ENCODE data around the gene HOXC10.

HOXC10 gene

DNA sequence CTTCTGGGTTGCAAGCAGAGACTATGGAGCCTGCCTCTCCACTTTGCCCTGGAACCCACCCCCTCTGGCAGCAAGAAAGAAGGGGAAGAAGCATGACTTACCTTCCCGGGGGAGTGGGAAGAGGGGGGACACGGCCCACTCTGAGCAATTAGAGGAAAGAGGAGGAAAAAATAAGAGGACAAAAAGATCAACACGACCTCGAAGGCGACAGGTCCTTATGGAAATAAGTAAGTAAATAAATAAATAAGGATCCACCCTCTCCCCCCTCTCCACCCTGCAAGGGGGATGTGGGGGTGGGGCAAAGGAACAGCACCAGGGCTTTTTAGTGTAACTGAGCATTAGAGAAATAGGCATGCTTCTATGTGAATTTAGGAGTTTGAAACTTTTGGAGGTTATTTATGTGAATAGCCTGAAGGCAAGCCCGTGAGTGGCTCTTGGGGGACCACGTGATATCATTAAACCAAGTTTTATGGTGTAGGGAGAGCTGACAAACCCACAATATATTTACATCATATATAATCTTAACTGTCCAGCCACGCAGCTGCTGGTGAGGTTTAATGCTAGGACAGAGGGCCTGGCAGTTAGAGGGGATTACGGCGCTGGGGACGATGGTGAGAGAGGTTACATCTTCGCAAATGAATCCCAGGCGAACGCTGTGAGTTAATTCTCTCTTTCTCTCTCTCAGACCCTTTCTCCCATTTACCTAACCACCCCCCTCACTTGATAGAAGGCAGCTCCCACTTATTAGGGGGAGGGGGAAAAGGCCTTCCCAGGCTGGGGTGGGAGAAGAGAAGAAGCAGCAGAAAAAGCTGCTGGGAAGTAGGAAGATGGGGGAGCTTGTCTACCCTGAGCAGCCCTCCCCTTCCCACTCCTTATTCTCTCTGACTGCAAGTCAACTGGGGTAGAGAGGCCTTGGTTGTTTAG lies 52.7 kb downstream of the HOXC10 start:
- H3K4me3 ChIP-seq (replicated peaks; ENCODE audit: low read depth, low read length): no peak overlapping the region
- DNase-seq (ENCODE audit: extremely low read depth, low read depth): no peak
- no peak for TF ChIP-seq CTCF (IDR thresholded peaks at IDR 0.05; ENCODE audit: low read depth, low read length, missing control alignments)

- H3K4me3 ChIP-seq (replicated peaks; ENCODE audit: low read depth, low read length): no peak overlapping the region
- no peak for DNase-seq (ENCODE audit: extremely low read depth, low read depth)
- no peak for TF ChIP-seq CTCF (IDR thresholded peaks at IDR 0.05; ENCODE audit: low read depth, low read length, missing control alignments)
Observed at GRCh38 chr12:54038284-54038870, 53.4 kb downstream of the HOXC10 start.

DNA sequence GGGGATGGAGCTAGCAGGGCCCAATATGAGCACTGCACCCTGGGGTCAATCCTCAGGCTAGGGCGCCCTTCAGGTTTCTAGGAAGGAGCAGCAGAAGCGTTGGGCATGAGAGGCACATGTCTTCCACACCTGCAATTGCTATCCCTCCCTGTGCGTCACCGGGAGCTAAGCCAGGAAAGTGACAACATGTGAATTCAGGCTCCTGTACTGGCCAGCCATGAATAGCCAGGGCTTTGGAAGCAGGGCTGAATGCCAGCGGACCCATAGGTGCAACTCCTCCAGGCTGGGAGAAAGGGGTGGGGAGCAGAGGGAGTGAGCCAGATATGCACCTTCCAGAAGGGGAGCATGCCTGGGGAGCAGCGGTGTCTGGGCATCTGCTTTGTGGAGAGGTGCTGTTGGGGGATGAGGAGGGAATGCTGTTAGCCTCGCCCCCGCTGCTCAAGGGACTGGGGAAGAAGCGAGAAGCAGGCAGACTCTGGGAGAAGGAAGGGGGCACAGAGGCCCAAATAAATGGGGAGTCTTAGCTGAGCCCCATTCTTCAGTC lies 54.0 kb downstream of the HOXC10 start:
- no peak for TF ChIP-seq CTCF (IDR thresholded peaks at IDR 0.05; ENCODE audit: low read depth, low read length, missing control alignments)
- no peak overlapping the region for H3K4me3 ChIP-seq (replicated peaks; ENCODE audit: low read depth, low read length)
- DNase-seq (ENCODE audit: extremely low read depth, low read depth): no peak

DNA sequence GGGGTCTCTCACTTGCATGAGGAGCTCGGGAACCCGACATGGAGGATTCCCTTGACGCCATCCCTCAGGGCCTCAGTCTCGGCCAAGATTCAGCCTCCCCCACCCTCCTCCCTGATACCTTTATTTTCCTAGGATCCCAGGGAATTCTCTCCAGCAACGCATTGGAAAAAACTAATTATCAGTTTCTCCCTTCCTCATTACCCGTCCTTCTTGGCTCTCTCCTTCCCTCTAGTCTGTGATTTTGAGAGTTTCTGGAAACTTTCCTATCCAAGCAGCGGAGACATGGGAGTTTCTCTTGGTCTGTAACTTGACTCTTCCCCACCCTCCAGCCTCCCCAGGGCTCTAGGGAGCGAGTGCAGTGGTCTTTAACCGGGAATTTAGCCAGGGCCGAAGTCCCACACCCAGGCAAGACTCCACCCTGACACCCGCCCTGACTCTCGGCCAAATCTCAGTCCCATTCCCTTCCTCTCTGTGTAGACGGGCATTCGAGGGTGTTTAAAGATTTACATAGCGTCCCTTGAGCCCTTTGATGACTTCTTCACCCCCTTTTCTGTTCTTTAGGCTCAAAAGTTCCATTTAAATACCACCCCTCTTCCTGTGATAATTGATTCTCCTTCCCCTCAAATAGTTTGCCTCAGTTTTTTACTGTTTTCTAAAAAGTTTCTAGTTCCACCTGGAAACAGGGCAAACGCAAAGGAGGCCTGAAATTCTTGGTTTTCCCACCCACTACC lies 54.6 kb downstream of the HOXC10 start:
- no peak overlapping the region for H3K4me3 ChIP-seq (replicated peaks; ENCODE audit: low read depth, low read length)
- DNase-seq (ENCODE audit: extremely low read depth, low read depth): no peak

More for the DNA sequence above, 54.6 kb downstream of the HOXC10 start:
- TF ChIP-seq CTCF (IDR thresholded peaks at IDR 0.05; ENCODE audit: low read depth, low read length, missing control alignments): no peak
